Measurements from ENCODE around the gene HYPK.

HYPK gene

DNA sequence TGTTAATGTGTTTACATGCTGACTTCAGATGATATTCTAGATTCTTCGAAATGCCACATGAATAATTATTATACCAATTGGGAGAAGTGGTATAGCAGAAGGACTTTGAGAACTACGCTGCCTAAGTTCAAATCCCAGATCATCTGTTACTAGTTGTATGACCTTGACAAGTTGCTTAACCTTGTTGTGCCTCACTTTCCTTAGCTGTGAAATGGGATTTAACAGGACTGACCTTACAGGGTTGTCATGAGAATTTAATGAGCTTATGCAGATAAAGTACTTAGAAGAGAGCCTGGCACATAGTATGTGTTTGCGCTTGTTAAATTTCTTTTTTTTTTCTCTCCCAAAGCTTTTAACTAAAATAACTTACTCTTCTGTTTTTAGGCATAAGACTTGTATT, 50.9 kb downstream of the HYPK start:
- no peak for DNase-seq (ENCODE audit: low read depth in 2 of 2)

DNA sequence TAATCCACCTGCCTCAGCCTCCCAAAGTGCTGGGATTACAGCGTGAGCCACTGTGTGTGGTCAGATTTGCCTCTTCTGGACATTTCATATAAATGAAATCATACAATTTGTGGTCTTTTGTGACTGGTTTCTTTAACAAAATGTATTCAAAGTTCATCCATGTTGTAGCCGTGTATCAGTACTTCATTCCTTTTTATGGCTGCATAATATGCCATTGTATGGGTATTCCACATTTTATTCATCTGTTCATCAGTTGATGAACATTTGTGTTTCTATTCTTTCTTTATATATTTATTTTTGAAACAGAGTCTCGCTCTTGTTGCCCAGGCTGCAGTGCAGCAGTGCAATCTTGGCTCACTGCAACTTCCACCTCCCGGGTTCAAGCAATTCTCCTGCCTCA, 52.2 kb downstream of the HYPK start:
- no peak for DNase-seq (ENCODE audit: low read depth in 2 of 2)

All from stimulated activated CD4-positive, alpha-beta T cell treated with anti-CD3 and anti-CD28 coated beads, Interleukin-15, amount 100 ng/mL, for 48 hours (primary cell).